Esophagus (tissue), 2 donors: ENCODE data around the gene SOS1. TPM values are rescaled to one million over a fixed set of nuclear protein-coding genes. Genes with fewer than 3 reads are reported as not detected.

Experiments
- H3K27ac ChIP-seq, 2 donors: one replicate each; pipeline ENCODE4 v1.5.1; 2013; ENCODE audit warnings: low read depth in 2 of 2, mild to moderate bottlenecking in 2 of 2, inconsistent platforms in 1 of 2, low read length in 1 of 2, moderate library complexity in 1 of 2
- H3K27me3 ChIP-seq, 2 donors: one replicate each; pipeline ENCODE4 v1.6.1; 2013; ENCODE audit warnings: low read length in 2 of 2, control low read depth in 1 of 2, mild to moderate bottlenecking in 1 of 2; ENCODE audit not compliant: insufficient read depth in 2 of 2, control insufficient read depth in 1 of 2
- H3K36me3 ChIP-seq, 2 donors: one replicate each; pipeline ENCODE4 v1.6.1; 2013; ENCODE audit warnings: low read length in 1 of 2; ENCODE audit not compliant: control insufficient read depth in 2 of 2, insufficient read depth in 2 of 2
- H3K4me1 ChIP-seq, 2 donors: one replicate each; pipeline ENCODE4 v1.6.1; 2013; ENCODE audit warnings: low read length in 1 of 2; ENCODE audit not compliant: control insufficient read depth in 2 of 2, insufficient read depth in 2 of 2
- H3K4me3 ChIP-seq, 2 donors: one replicate each; pipeline ENCODE4 v1.5.1; 2013; ENCODE audit warnings: low read length in 2 of 2, mild to moderate bottlenecking in 2 of 2, low read depth in 1 of 2, moderate library complexity in 1 of 2
- H3K9me3 ChIP-seq, 2 donors: one replicate each; pipeline ENCODE4 v1.6.1; 2013; ENCODE audit warnings: mild to moderate bottlenecking in 2 of 2, low read depth in 1 of 2, low read length in 1 of 2, moderate library complexity in 1 of 2; ENCODE audit not compliant: control insufficient read depth in 2 of 2, insufficient read depth in 1 of 2
- WGBS, 2 donors: extraction: QIAGEN DNeasy Blood & Tissue Kit; methylation state at CpG; one replicate each; pipeline ENCODE4 v1.1.7; 2013; 5-methylcytosine and 5-hydroxymethylcytosine counted together
- polyA plus RNA-seq, 2 donors: library from polyadenylated mRNA; stranded (reverse); fragments of 200-250 nt; gene quantifications; one replicate each; pipeline ENCODE4 v1.2.3, GENCODE V29; 2013
- donor health status: healthy with polysubstance abuse.
- donor health status: Bipolar disorder and iron deficiency.

SOS1 gene
- polyA plus RNA-seq, 2 donors = 5.5 to 5.8 TPM

GRCh38 chr2:39020383-39020782, 100.5 kb downstream of the SOS1 start:
- no peaks in the 10 kb centered on the region for H3K27me3 ChIP-seq
- no peaks in the 10 kb centered on the region for H3K36me3 ChIP-seq
- H3K27ac ChIP-seq = no peak overlapping the region
- no peaks in the 10 kb centered on the region for H3K4me1 ChIP-seq
- no peak overlapping the region for H3K4me3 ChIP-seq
- no peaks in the 10 kb centered on the region for H3K9me3 ChIP-seq

GRCh38 chr2:39018638-39019037, 102.2 kb downstream of the SOS1 start:
- Histone ChIP-seq H3K36me3 (no peaks in the 10 kb centered on the region), H3K9me3 (no peaks in the 10 kb centered on the region), H3K4me3 (no peak overlapping the region), H3K4me1 (no peaks in the 10 kb centered on the region), H3K27ac (no peak overlapping the region), H3K27me3 (no peaks in the 10 kb centered on the region)
- WGBS, 2 donors = 79 to 82% methylated on average over 4 of the region's 4 CpGs

- H3K9me3 ChIP-seq = no peaks in the 10 kb centered on the region
- no peak overlapping the region for H3K27ac ChIP-seq
- no peaks in the 10 kb centered on the region for H3K36me3 ChIP-seq
- no peak overlapping the region for H3K4me3 ChIP-seq
- H3K4me1 ChIP-seq = no peaks in the 10 kb centered on the region
- H3K27me3 ChIP-seq = no peaks in the 10 kb centered on the region
These were observed 103.5 kb downstream of the SOS1 start for GRCh38 chr2:39017334-39017733.

GRCh38 chr2:39015424-39015823, 105.4 kb downstream of the SOS1 start:
- Histone ChIP-seq H3K27ac (no peak overlapping the region), H3K36me3 (no peaks in the 10 kb centered on the region), H3K4me1 (no peaks in the 10 kb centered on the region), H3K27me3 (no peaks in the 10 kb centered on the region), H3K9me3 (no peaks in the 10 kb centered on the region), H3K4me3 (no peak overlapping the region)
- WGBS, 2 donors = 97 to 100% methylated on average over 1 of the region's 1 CpG

GRCh38 chr2:39013871-39014270, 107.0 kb downstream of the SOS1 start:
- WGBS, 2 donors = 87 to 88% methylated on average over 3 of the region's 3 CpGs
- no peak overlapping the region for H3K4me3 ChIP-seq

GRCh38 chr2:39008665-39009064, 112.2 kb downstream of the SOS1 start:
- H3K4me3 ChIP-seq = no peak overlapping the region
- H3K27me3 ChIP-seq = no peaks in the 10 kb centered on the region
- H3K4me1 ChIP-seq = no peaks in the 10 kb centered on the region
- H3K27ac ChIP-seq = no peak overlapping the region
- H3K9me3 ChIP-seq = no peaks in the 10 kb centered on the region
- whole genome bisulfite sequencing, 2 donors = 88 to 93% methylated on average over 1 of the region's 1 CpG
- peaks cover 0 to 8% of the 10 kb centered on the region in 2 donors for H3K36me3 ChIP-seq

More at GRCh38 chr2:39013871-39014270, 107.0 kb downstream of the SOS1 start:
- Histone ChIP-seq H3K9me3 (no peaks in the 10 kb centered on the region), H3K36me3 (peaks cover 0 to 3% of the 10 kb centered on the region in 2 donors), H3K4me1 (no peaks in the 10 kb centered on the region), H3K27me3 (no peaks in the 10 kb centered on the region), H3K27ac (no peak overlapping the region)

GRCh38 chr2:39007875-39008504, 112.9 kb downstream of the SOS1 start:
- H3K4me3 ChIP-seq = no peak overlapping the region
- peaks cover 0 to 8% of the 10 kb centered on the region in 2 donors for H3K36me3 ChIP-seq
- H3K9me3 ChIP-seq = no peaks in the 10 kb centered on the region

GRCh38 chr2:39000552-39000951, 120.3 kb downstream of the SOS1 start:
- Histone ChIP-seq H3K27me3 (no peaks in the 10 kb centered on the region), H3K9me3 (no peaks in the 10 kb centered on the region), H3K4me3 (no peak overlapping the region), H3K4me1 (no peaks in the 10 kb centered on the region), H3K27ac (no peak overlapping the region), H3K36me3 (peaks cover 6 to 13% of the 10 kb centered on the region in 2 donors)
- WGBS, 2 donors = 81 to 87% methylated on average over 2 of the region's 2 CpGs

More at GRCh38 chr2:39007875-39008504, 112.9 kb downstream of the SOS1 start:
- Histone ChIP-seq H3K4me1 (no peaks in the 10 kb centered on the region), H3K27ac (no peak overlapping the region), H3K27me3 (no peaks in the 10 kb centered on the region)
- WGBS, 2 donors = 72 to 89% methylated on average over 5 of the region's 5 CpGs

- 45 to 53% methylated on average over 4 of the region's 4 CpGs for WGBS, 2 donors
- H3K4me1 ChIP-seq = no peaks in the 10 kb centered on the region
These were observed 123.1 kb downstream of the SOS1 start for GRCh38 chr2:38997781-38998180.

GRCh38 chr2:38991899-38992298, 129.0 kb downstream of the SOS1 start:
- no peaks in the 10 kb centered on the region for H3K27me3 ChIP-seq
- H3K4me1 ChIP-seq = no peaks in the 10 kb centered on the region
- peaks cover 0 to 5% of the 10 kb centered on the region in 2 donors for H3K36me3 ChIP-seq
- H3K4me3 ChIP-seq = no peak overlapping the region
- no peak overlapping the region for H3K27ac ChIP-seq
- 74 to 76% methylated on average over 2 of the region's 2 CpGs for WGBS, 2 donors
- H3K9me3 ChIP-seq = no peaks in the 10 kb centered on the region

More at GRCh38 chr2:38997781-38998180, 123.1 kb downstream of the SOS1 start:
- no peaks in the 10 kb centered on the region for H3K9me3 ChIP-seq
- peaks cover 9 to 13% of the 10 kb centered on the region in 2 donors for H3K36me3 ChIP-seq
- no peaks in the 10 kb centered on the region for H3K27me3 ChIP-seq
- H3K27ac ChIP-seq = no peak overlapping the region
- H3K4me3 ChIP-seq = no peak overlapping the region
